Activated T-cell treated with anti-CD3 and anti-CD28 coated beads, Interleukin-2, amount 50 U/mL, for 24 hours (primary cell): ENCODE measurements around the gene SULF2.

Source experiments
- DNase-seq: peaks from one replicate; pipeline ENCODE4 v3.0.0-alpha.2; 2020
- H3K27ac Mint-ChIP-seq: 2 replicates; pipeline ENCODE4 v1.8.0; 2020; ENCODE audit warnings: mild to moderate bottlenecking, mixed read lengths
- H3K27me3 Mint-ChIP-seq: 2 replicates; pipeline ENCODE4 v1.8.0; 2020; ENCODE audit warnings: mixed read lengths
- H3K36me3 Mint-ChIP-seq: 2 replicates; pipeline ENCODE4 v1.8.0; 2020; ENCODE audit warnings: low read depth, mixed read lengths
- H3K4me1 Mint-ChIP-seq: 2 replicates; pipeline ENCODE4 v1.8.0; 2020; ENCODE audit warnings: low read depth, mixed read lengths
- H3K4me3 Mint-ChIP-seq: 2 replicates; pipeline ENCODE4 v1.8.0; 2020; ENCODE audit warnings: mild to moderate bottlenecking, moderate library complexity, mixed read lengths
- H3K9me3 Mint-ChIP-seq: 2 replicates; pipeline ENCODE4 v1.8.0; 2020; ENCODE audit warnings: mixed read lengths

SULF2 gene

GRCh38 chr20:47782920-47783552 is 2.2 kb downstream of the SULF2 start:
- DNase-seq, result no peak
- Mint-ChIP-seq H3K27me3 (peaks cover 50% of the 10 kb centered on the region), H3K4me3 (no peak overlapping the region), H3K4me1 (peaks cover 16% of the 10 kb centered on the region), H3K9me3 (no peaks in the 10 kb centered on the region), H3K36me3 (no peaks in the 10 kb centered on the region), H3K27ac (no peak overlapping the region)

- H3K27me3 Mint-ChIP-seq, result peaks cover 42% of the 10 kb centered on the region
- H3K9me3 Mint-ChIP-seq, result peaks cover 3% of the 10 kb centered on the region
- H3K27ac Mint-ChIP-seq, result no peak overlapping the region
- no peaks in the 10 kb centered on the region for H3K36me3 Mint-ChIP-seq
- H3K4me1 Mint-ChIP-seq, result peaks cover 16% of the 10 kb centered on the region
- no peak overlapping the region for H3K4me3 Mint-ChIP-seq
- no peak for DNase-seq
Observed at GRCh38 chr20:47782076-47782475, 3.2 kb downstream of the SULF2 start.

GRCh38 chr20:47781632-47782031 is 3.6 kb downstream of the SULF2 start:
- H3K27ac Mint-ChIP-seq, result no peak overlapping the region
- H3K4me1 Mint-ChIP-seq, result peaks cover 16% of the 10 kb centered on the region
- peaks cover 38% of the 10 kb centered on the region for H3K27me3 Mint-ChIP-seq
- H3K9me3 Mint-ChIP-seq, result peaks cover 3% of the 10 kb centered on the region
- no peaks in the 10 kb centered on the region for H3K36me3 Mint-ChIP-seq
- no peak overlapping the region for H3K4me3 Mint-ChIP-seq
- no peak for DNase-seq

GRCh38 chr20:47780720-47781389 is 4.4 kb downstream of the SULF2 start:
- Mint-ChIP-seq H3K4me3 (no peak overlapping the region), H3K9me3 (peaks cover 3% of the 10 kb centered on the region), H3K4me1 (peaks cover 9% of the 10 kb centered on the region), H3K27me3 (peaks cover 31% of the 10 kb centered on the region), H3K36me3 (no peaks in the 10 kb centered on the region), H3K27ac (no peak overlapping the region)
- no peak for DNase-seq

- no peak for DNase-seq
- no peaks in the 10 kb centered on the region for H3K36me3 Mint-ChIP-seq
- H3K27ac Mint-ChIP-seq, result no peak overlapping the region
- H3K4me3 Mint-ChIP-seq, result no peak overlapping the region
- H3K27me3 Mint-ChIP-seq, result peaks cover 21% of the 10 kb centered on the region
- peaks cover 9% of the 10 kb centered on the region for H3K9me3 Mint-ChIP-seq
- H3K4me1 Mint-ChIP-seq, result no peaks in the 10 kb centered on the region
Observed at GRCh38 chr20:47778398-47779354, 6.6 kb downstream of the SULF2 start.

GRCh38 chr20:47777220-47777619 is 8.1 kb downstream of the SULF2 start:
- H3K27ac Mint-ChIP-seq, result no peak overlapping the region
- DNase-seq, result no peak
- H3K9me3 Mint-ChIP-seq, result peaks cover 9% of the 10 kb centered on the region
- no peaks in the 10 kb centered on the region for H3K4me1 Mint-ChIP-seq
- H3K36me3 Mint-ChIP-seq, result no peaks in the 10 kb centered on the region
- no peak overlapping the region for H3K4me3 Mint-ChIP-seq
- H3K27me3 Mint-ChIP-seq, result peaks cover 7% of the 10 kb centered on the region

- no peaks in the 10 kb centered on the region for H3K4me1 Mint-ChIP-seq
- no peak overlapping the region for H3K4me3 Mint-ChIP-seq
- DNase-seq, result no peak
- H3K9me3 Mint-ChIP-seq, result peaks cover 9% of the 10 kb centered on the region
- no peaks in the 10 kb centered on the region for H3K36me3 Mint-ChIP-seq
- no peak overlapping the region for H3K27ac Mint-ChIP-seq
- peaks cover 3% of the 10 kb centered on the region for H3K27me3 Mint-ChIP-seq
Observed at GRCh38 chr20:47776639-47777038, 8.6 kb downstream of the SULF2 start.

- H3K4me3 Mint-ChIP-seq, result no peak overlapping the region
- peaks cover 3% of the 10 kb centered on the region for H3K27me3 Mint-ChIP-seq
Observed at GRCh38 chr20:47775841-47776240, 9.4 kb downstream of the SULF2 start.

GRCh38 chr20:47775039-47775438 is 10.2 kb downstream of the SULF2 start:
- Mint-ChIP-seq H3K36me3 (no peaks in the 10 kb centered on the region), H3K4me3 (no peak overlapping the region), H3K27me3 (peaks cover 3% of the 10 kb centered on the region), H3K4me1 (no peaks in the 10 kb centered on the region), H3K27ac (no peak overlapping the region), H3K9me3 (peaks cover 9% of the 10 kb centered on the region)
- DNase-seq, result no peak

More at GRCh38 chr20:47775841-47776240, 9.4 kb downstream of the SULF2 start:
- Mint-ChIP-seq H3K27ac (no peak overlapping the region), H3K4me1 (no peaks in the 10 kb centered on the region), H3K36me3 (no peaks in the 10 kb centered on the region), H3K9me3 (peaks cover 9% of the 10 kb centered on the region)
- no peak for DNase-seq

- no peak for DNase-seq
- Mint-ChIP-seq H3K36me3 (no peaks in the 10 kb centered on the region), H3K27me3 (peaks cover 3% of the 10 kb centered on the region), H3K4me1 (no peaks in the 10 kb centered on the region), H3K4me3 (no peak overlapping the region), H3K27ac (no peak overlapping the region), H3K9me3 (peaks cover 9% of the 10 kb centered on the region)
Observed at GRCh38 chr20:47774131-47774777, 11.0 kb downstream of the SULF2 start.

GRCh38 chr20:47773371-47773786 is 11.9 kb downstream of the SULF2 start:
- Mint-ChIP-seq H3K4me1 (no peaks in the 10 kb centered on the region), H3K36me3 (no peaks in the 10 kb centered on the region), H3K9me3 (peaks cover 9% of the 10 kb centered on the region), H3K27me3 (peaks cover 3% of the 10 kb centered on the region), H3K4me3 (no peak overlapping the region), H3K27ac (no peak overlapping the region)
- no peak for DNase-seq

GRCh38 chr20:47770935-47771334 is 14.3 kb downstream of the SULF2 start:
- H3K27me3 Mint-ChIP-seq, result peaks cover 3% of the 10 kb centered on the region
- H3K36me3 Mint-ChIP-seq, result no peaks in the 10 kb centered on the region
- no peak overlapping the region for H3K27ac Mint-ChIP-seq
- DNase-seq, result no peak
- H3K4me1 Mint-ChIP-seq, result no peaks in the 10 kb centered on the region
- peaks cover 5% of the 10 kb centered on the region for H3K9me3 Mint-ChIP-seq
- no peak overlapping the region for H3K4me3 Mint-ChIP-seq

GRCh38 chr20:47768016-47768824 is 17.1 kb downstream of the SULF2 start:
- no peak overlapping the region for H3K27ac Mint-ChIP-seq
- H3K4me3 Mint-ChIP-seq, result no peak overlapping the region
- H3K9me3 Mint-ChIP-seq, result no peaks in the 10 kb centered on the region
- no peak for DNase-seq
- no peaks in the 10 kb centered on the region for H3K4me1 Mint-ChIP-seq
- no peaks in the 10 kb centered on the region for H3K36me3 Mint-ChIP-seq
- H3K27me3 Mint-ChIP-seq, result peaks cover 4% of the 10 kb centered on the region
